Mesenchymal stem cell (in vitro differentiated cells and primary cell): ENCODE results near the gene MRPL20.

Source experiments
- DNase-seq: peaks from one replicate; pipeline ENCODE4 v3.0.0-alpha.2; 2013
- H2AFZ ChIP-seq: one replicate; pipeline ENCODE4 v1.6.1; 2013; ENCODE audit warnings: low read depth, mild to moderate bottlenecking, control low read depth, inconsistent platforms, low read length, moderate library complexity
- H2AK5ac ChIP-seq: 2 replicates; pipeline ENCODE4 v1.6.1; 2013; ENCODE audit warnings: low read length, moderate library complexity, mild to moderate bottlenecking, inconsistent platforms; ENCODE audit not compliant: severe bottlenecking
- H2BK120ac ChIP-seq: one replicate; pipeline ENCODE4 v1.6.1; 2013; ENCODE audit warnings: low read depth, mild to moderate bottlenecking, inconsistent platforms, low read length, moderate library complexity
- H2BK12ac ChIP-seq, 2 experiments: one replicate each; pipeline ENCODE4 v1.6.1; 2013; ENCODE audit warnings: inconsistent platforms in 2 of 2, low read length in 2 of 2, mild to moderate bottlenecking in 2 of 2, moderate library complexity in 2 of 2, control low read depth in 1 of 2
- H2BK15ac ChIP-seq: one replicate; pipeline ENCODE4 v1.6.1; 2013; ENCODE audit warnings: mild to moderate bottlenecking, low read depth, inconsistent platforms; ENCODE audit not compliant: poor library complexity, severe bottlenecking
- H2BK5ac ChIP-seq: 2 replicates; pipeline ENCODE4 v1.6.1; 2013; ENCODE audit warnings: low read depth, mild to moderate bottlenecking, low read length, control low read depth, inconsistent platforms; ENCODE audit not compliant: poor library complexity, severe bottlenecking
- H3K14ac ChIP-seq, 2 experiments: one replicate each; pipeline ENCODE4 v1.6.1; 2013; ENCODE audit warnings: inconsistent platforms in 2 of 2, low read length in 2 of 2, control low read depth in 1 of 2, mild to moderate bottlenecking in 1 of 2, moderate library complexity in 1 of 2
- H3K18ac ChIP-seq, 2 experiments: one replicate each; pipeline ENCODE4 v1.6.1; 2013; ENCODE audit warnings: inconsistent platforms in 2 of 2, low read length in 2 of 2, control low read depth in 1 of 2, low read depth in 1 of 2, mild to moderate bottlenecking in 1 of 2
- H3K23ac ChIP-seq, 2 experiments: one replicate each; pipeline ENCODE4 v1.6.1; 2013; ENCODE audit warnings: inconsistent platforms in 2 of 2, low read length in 2 of 2, mild to moderate bottlenecking in 2 of 2, moderate library complexity in 2 of 2, control low read depth in 1 of 2
- H3K27ac ChIP-seq: 2 replicates; pipeline ENCODE4 v1.5.1; 2013; ENCODE audit warnings: mild to moderate bottlenecking, moderate library complexity, low read length, control low read depth, inconsistent platforms; ENCODE audit not compliant: poor library complexity, severe bottlenecking
- H3K27me3 ChIP-seq, 2 experiments: 2 replicates each; pipeline versions ENCODE4 v1.6.1 to v1.7.0; 2013; ENCODE audit warnings: low read length in 2 of 2, mild to moderate bottlenecking in 2 of 2, moderate library complexity in 2 of 2, control low read depth in 1 of 2, inconsistent platforms in 1 of 2; ENCODE audit not compliant: control insufficient read depth in 1 of 2, insufficient read depth in 1 of 2
- H3K36me3 ChIP-seq, 2 experiments: 2 replicates each; pipeline versions ENCODE4 v1.6.1 to v1.7.0; 2013; ENCODE audit warnings: low read length in 2 of 2, control low read depth in 1 of 2, inconsistent platforms in 1 of 2, low read depth in 1 of 2, mild to moderate bottlenecking in 1 of 2; ENCODE audit not compliant: insufficient read depth in 2 of 2, control insufficient read depth in 1 of 2
- H3K4ac ChIP-seq, 2 experiments: one replicate each; pipeline ENCODE4 v1.6.1; 2013; ENCODE audit warnings: inconsistent platforms in 2 of 2, low read length in 2 of 2, mild to moderate bottlenecking in 2 of 2, moderate library complexity in 2 of 2, control low read depth in 1 of 2, low read depth in 1 of 2
- H3K4me1 ChIP-seq: 2 replicates; pipeline ENCODE4 v1.6.1; 2013; ENCODE audit warnings: low read depth, low read length, control low read depth; ENCODE audit not compliant: control insufficient read depth, insufficient read depth
- H3K4me2 ChIP-seq: 2 replicates; pipeline ENCODE4 v1.6.1; 2013; ENCODE audit warnings: low read length, mild to moderate bottlenecking, inconsistent platforms; ENCODE audit not compliant: poor library complexity, severe bottlenecking
- H3K4me3 ChIP-seq, 2 experiments: 2 replicates each; pipeline versions ENCODE4 v1.5.1 to v1.7.0; 2013; ENCODE audit warnings: low read length in 2 of 2, mild to moderate bottlenecking in 2 of 2, control low read depth in 1 of 2, low read depth in 1 of 2; ENCODE audit not compliant: insufficient read depth in 1 of 2
- H3K79me1 ChIP-seq: replicated peaks from 2 replicates; pipeline ENCODE4 v1.6.1; 2013; ENCODE audit warnings: mild to moderate bottlenecking, control low read depth, low read length, inconsistent platforms; ENCODE audit not compliant: poor library complexity, severe bottlenecking
- H3K9ac ChIP-seq: 2 replicates; pipeline ENCODE4 v1.7.0; 2013; ENCODE audit warnings: mild to moderate bottlenecking, low read length, moderate library complexity
- H3K9me3 ChIP-seq: 2 replicates; pipeline ENCODE4 v1.7.0; 2013; ENCODE audit warnings: mild to moderate bottlenecking, low read length; ENCODE audit not compliant: control insufficient read depth
- H4K8ac ChIP-seq: one replicate; pipeline ENCODE4 v1.6.1; 2013; ENCODE audit warnings: inconsistent platforms, mild to moderate bottlenecking, low read length, moderate library complexity
- H4K91ac ChIP-seq: one replicate; pipeline ENCODE4 v1.6.1; 2013; ENCODE audit warnings: mild to moderate bottlenecking, low read length, inconsistent platforms
- WGBS: methylation state at CpG from one replicate; pipeline ENCODE4 v1.1.7; 2013; ENCODE audit warnings: mixed read lengths; 5-methylcytosine and 5-hydroxymethylcytosine counted together

The MRPL20 gene

GRCh38 chr1:1374929-1375662, 32.0 kb downstream of the MRPL20 start, which contains the start of gene AURKAIP1:
Gene AURKAIP1 (minus strand): TSS chr1:1375207. CDS start chr1:1374756, 451 bp downstream.
- H3K27me3 ChIP-seq = no peaks in the 10 kb centered on the region
- H3K27ac ChIP-seq = peak within 1 kb of the TSS; percentile 70
- no peak within 1 kb of the TSS for H2BK15ac ChIP-seq
- peak within 1 kb of the TSS; percentile 59 to 88 for H3K14ac ChIP-seq
- H4K91ac ChIP-seq = peak within 1 kb of the TSS; percentile 93
- peak within 1 kb of the TSS; percentile 92 for H3K4me2 ChIP-seq
- peak within 1 kb of the TSS; percentile 43 for H2BK120ac ChIP-seq
- H3K9ac ChIP-seq = peak within 1 kb of the TSS; percentile 94
- peak within 1 kb of the TSS; percentile 96 for H3K18ac ChIP-seq
- H3K79me1 ChIP-seq = peaks cover 18% of the 10 kb centered on the region
- under 1% methylated on average over 85 of the region's 85 CpGs for WGBS
- H2BK5ac ChIP-seq = peak within 1 kb of the TSS; percentile 19
- H3K4me1 ChIP-seq = peaks cover 35% of the 10 kb centered on the region
- peak within 1 kb of the TSS; percentile 47 for H2AK5ac ChIP-seq
- peak within 1 kb of the TSS; percentile 75 for H2AFZ ChIP-seq
- no peaks in the 10 kb centered on the region for H3K9me3 ChIP-seq
- peak; percentile 100 for DNase-seq
- peak within 1 kb of the TSS in 1 of 2 experiments; percentile 40 for H2BK12ac ChIP-seq
- H3K4ac ChIP-seq = peak within 1 kb of the TSS; percentile 69 to 91
- H3K23ac ChIP-seq = peak within 1 kb of the TSS in 1 of 2 experiments; percentile 43
- peak within 1 kb of the TSS; percentile 96 for H4K8ac ChIP-seq
- peak within 1 kb of the TSS; percentile 92 to 93 for H3K4me3 ChIP-seq
- peaks cover 11 to 44% of the 10 kb centered on the region in 2 experiments for H3K36me3 ChIP-seq

GRCh38 chr1:1374589-1374928, 32.5 kb downstream of the MRPL20 start:
- Histone ChIP-seq H3K9ac (peak overlapping the region; percentile 94), H3K4me2 (peak overlapping the region; percentile 92), H3K23ac (peak overlapping the region in 1 of 2 experiments; percentile 43), H4K8ac (peak overlapping the region; percentile 96), H2BK12ac (peak overlapping the region in 1 of 2 experiments; percentile 40), H3K4ac (peak overlapping the region; percentile 69 to 91), H3K79me1 (peaks cover 18% of the 10 kb centered on the region), H3K18ac (peak overlapping the region; percentile 96), H3K9me3 (no peaks in the 10 kb centered on the region), H2AK5ac (no peak overlapping the region), H3K4me1 (peaks cover 35% of the 10 kb centered on the region), H3K27me3 (no peaks in the 10 kb centered on the region), H4K91ac (peak overlapping the region; percentile 93), H3K14ac (peak overlapping the region; percentile 59 to 88), H3K36me3 (peaks cover 11 to 44% of the 10 kb centered on the region in 2 experiments), H2BK120ac (peak overlapping the region; percentile 43), H3K27ac (peak overlapping the region; percentile 22), H3K4me3 (peak overlapping the region; percentile 92 to 93), H2BK15ac (no peak overlapping the region), H2AFZ (peak overlapping the region; percentile 75), H2BK5ac (peak overlapping the region; percentile 19)
- peak; percentile 29 for DNase-seq
- 2% methylated on average over 24 of the region's 24 CpGs for WGBS

- Histone ChIP-seq H3K79me1 (peaks cover 18% of the 10 kb centered on the region), H2AK5ac (no peak overlapping the region), H3K14ac (peak overlapping the region in 1 of 2 experiments; percentile 88), H3K18ac (peak overlapping the region in 1 of 2 experiments; percentile 96), H4K8ac (peak overlapping the region; percentile 32), H2BK12ac (peak overlapping the region; percentile 30 to 40), H3K4ac (peak overlapping the region; percentile 69 to 91), H3K9ac (peak overlapping the region; percentile 94), H2BK15ac (no peak overlapping the region), H3K27me3 (no peaks in the 10 kb centered on the region), H4K91ac (peak overlapping the region; percentile 93), H3K4me1 (peaks cover 35% of the 10 kb centered on the region), H2BK120ac (no peak overlapping the region), H3K27ac (peak overlapping the region; percentile 22), H3K4me2 (peak overlapping the region; percentile 92), H3K9me3 (no peaks in the 10 kb centered on the region), H3K36me3 (peaks cover 11 to 44% of the 10 kb centered on the region in 2 experiments), H2AFZ (no peak overlapping the region), H3K23ac (peak overlapping the region in 1 of 2 experiments; percentile 43), H2BK5ac (no peak overlapping the region), H3K4me3 (peak overlapping the region; percentile 92 to 93)
- WGBS = 81% methylated on average over 46 of the region's 52 CpGs
- DNase-seq = no peak
Measured at GRCh38 chr1:1373815-1374588, 33.1 kb downstream of the MRPL20 start.
